GM12865 (cell line): Measurements from ENCODE around the gene KCNJ16.

Experiments used
- DNase-seq: peaks from one replicate; pipeline ENCODE4 v3.0.0; 2010; ENCODE audit warnings: low read depth
- H3K4me3 ChIP-seq: 2 replicates; pipeline ENCODE4 v1.5.1; 2011; ENCODE audit warnings: mild to moderate bottlenecking, low read depth, low read length, control low read depth
- CTCF ChIP-seq: IDR thresholded peaks from 2 replicates; pipeline ENCODE4 v1.5.1; 2011; ENCODE audit warnings: low read length, control low read depth, low read depth, inconsistent platforms; ENCODE audit not compliant: insufficient read depth; ENCODE audit errors: missing control alignments

The KCNJ16 gene

GRCh38 chr17:70173681-70174080 lies 98.7 kb downstream of the KCNJ16 start:
- DNase-seq, result no peak
- TF ChIP-seq CTCF, result no peak
- H3K4me3 ChIP-seq, result no peak overlapping the region

GRCh38 chr17:70181376-70181775 lies 106.4 kb downstream of the KCNJ16 start:
- H3K4me3 ChIP-seq, result no peak overlapping the region
- no peak for TF ChIP-seq CTCF
- no peak for DNase-seq

- DNase-seq, result no peak
Observed at GRCh38 chr17:70181866-70182265, 106.8 kb downstream of the KCNJ16 start.

GRCh38 chr17:70183508-70183907 lies 108.5 kb downstream of the KCNJ16 start:
- DNase-seq, result no peak
- TF ChIP-seq CTCF, result no peak

More at GRCh38 chr17:70181866-70182265, 106.8 kb downstream of the KCNJ16 start:
- no peak overlapping the region for H3K4me3 ChIP-seq
- TF ChIP-seq CTCF, result no peak

GRCh38 chr17:70184207-70184606 lies 109.2 kb downstream of the KCNJ16 start:
- no peak for TF ChIP-seq CTCF
- H3K4me3 ChIP-seq, result no peak overlapping the region
- DNase-seq, result no peak

More at GRCh38 chr17:70183508-70183907, 108.5 kb downstream of the KCNJ16 start:
- no peak overlapping the region for H3K4me3 ChIP-seq

- TF ChIP-seq CTCF, result no peak
- no peak for DNase-seq
Observed at GRCh38 chr17:70184770-70185169, 109.7 kb downstream of the KCNJ16 start.

More at GRCh38 chr17:70184770-70185169, 109.7 kb downstream of the KCNJ16 start:
- H3K4me3 ChIP-seq, result no peak overlapping the region
